Neural cell (in vitro differentiated cells): Measurements from ENCODE around the gene SYNE3.

ENCODE experiments used
- EP300 ChIP-seq: fragments of 450-650 bp; conservative IDR thresholded peaks from 2 replicates; pipeline ENCODE4 v1.6.1; 2014; ENCODE audit warnings: antibody characterized with exemption, mild to moderate bottlenecking, moderate library complexity; ENCODE audit not compliant: poor library complexity, severe bottlenecking
- EZH2 ChIP-seq: fragments of 200-600, 300-800 bp; shearing (Covaris generic), sonication (generic); IDR thresholded peaks from 2 replicates; pipeline ENCODE4 v1.6.1; 2014; ENCODE audit warnings: antibody characterized with exemption, low read length, borderline replicate concordance, mild to moderate bottlenecking; ENCODE audit not compliant: insufficient read depth, poor library complexity, severe bottlenecking
- MXI1 ChIP-seq: fragments of 450-650 bp; conservative IDR thresholded peaks from 2 replicates; pipeline ENCODE4 v1.6.1; 2014; ENCODE audit warnings: antibody characterized with exemption, mild to moderate bottlenecking; ENCODE audit not compliant: poor library complexity, severe bottlenecking
- POLR2AphosphoS5 ChIP-seq: IDR thresholded peaks from 2 replicates; pipeline ENCODE4 v1.6.1; 2012
- RAD21 ChIP-seq: fragments of 450-650 bp; conservative IDR thresholded peaks from 2 replicates; pipeline ENCODE4 v1.6.1; 2014; ENCODE audit warnings: antibody characterized with exemption, mild to moderate bottlenecking, moderate library complexity
- SMC3 ChIP-seq: fragments of 450-650 bp; conservative IDR thresholded peaks from 2 replicates; pipeline ENCODE4 v1.6.1; 2014; ENCODE audit warnings: antibody characterized with exemption, mild to moderate bottlenecking, moderate library complexity; ENCODE audit not compliant: poor library complexity
- TAF1 ChIP-seq: IDR thresholded peaks from 2 replicates; pipeline ENCODE4 v1.6.1; 2012; ENCODE audit warnings: low read depth
- TF ChIP-seq, protein P1 (sequence below): fragments of 450-650 bp; IDR thresholded peaks from 2 replicates; pipeline ENCODE4 v1.5.1; 2014; ENCODE audit warnings: antibody characterized with exemption, mild to moderate bottlenecking, moderate library complexity; ENCODE audit not compliant: poor library complexity, severe bottlenecking
- TF ChIP-seq, protein P2 (sequence below): IDR thresholded peaks from 2 replicates; pipeline ENCODE4 v1.6.1; 2012; ENCODE audit warnings: borderline replicate concordance

DNA sequence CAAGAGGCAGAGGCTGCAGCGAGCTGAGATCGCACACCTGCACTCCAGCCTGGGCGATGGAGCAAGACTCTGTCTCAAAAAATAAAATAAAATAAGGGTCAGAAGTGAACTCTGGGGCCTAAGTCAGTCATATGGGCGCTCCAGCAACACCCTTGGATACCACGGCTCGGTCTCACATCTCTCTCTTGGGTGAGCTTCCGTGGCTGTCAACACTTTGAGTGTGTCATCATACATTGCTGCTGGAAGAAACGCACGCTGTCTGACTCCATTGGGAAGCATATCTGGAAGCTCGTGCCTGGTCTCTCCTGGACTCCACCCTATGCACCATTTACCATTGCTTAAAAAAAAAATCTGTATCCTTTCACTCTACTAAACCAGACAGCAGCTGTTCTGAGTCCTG, 38.6 kb upstream of the SYNE3 start:
- TF ChIP-seq EZH2 (no peak), RAD21 (no peak), EP300 (no peak), POLR2AphosphoS5 (no peak), TAF1 (no peak), MXI1 (no peak), SMC3 (no peak)
- TF ChIP-seq, protein P1, sequence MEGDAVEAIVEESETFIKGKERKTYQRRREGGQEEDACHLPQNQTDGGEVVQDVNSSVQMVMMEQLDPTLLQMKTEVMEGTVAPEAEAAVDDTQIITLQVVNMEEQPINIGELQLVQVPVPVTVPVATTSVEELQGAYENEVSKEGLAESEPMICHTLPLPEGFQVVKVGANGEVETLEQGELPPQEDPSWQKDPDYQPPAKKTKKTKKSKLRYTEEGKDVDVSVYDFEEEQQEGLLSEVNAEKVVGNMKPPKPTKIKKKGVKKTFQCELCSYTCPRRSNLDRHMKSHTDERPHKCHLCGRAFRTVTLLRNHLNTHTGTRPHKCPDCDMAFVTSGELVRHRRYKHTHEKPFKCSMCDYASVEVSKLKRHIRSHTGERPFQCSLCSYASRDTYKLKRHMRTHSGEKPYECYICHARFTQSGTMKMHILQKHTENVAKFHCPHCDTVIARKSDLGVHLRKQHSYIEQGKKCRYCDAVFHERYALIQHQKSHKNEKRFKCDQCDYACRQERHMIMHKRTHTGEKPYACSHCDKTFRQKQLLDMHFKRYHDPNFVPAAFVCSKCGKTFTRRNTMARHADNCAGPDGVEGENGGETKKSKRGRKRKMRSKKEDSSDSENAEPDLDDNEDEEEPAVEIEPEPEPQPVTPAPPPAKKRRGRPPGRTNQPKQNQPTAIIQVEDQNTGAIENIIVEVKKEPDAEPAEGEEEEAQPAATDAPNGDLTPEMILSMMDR = no peak
- TF ChIP-seq, protein P2, sequence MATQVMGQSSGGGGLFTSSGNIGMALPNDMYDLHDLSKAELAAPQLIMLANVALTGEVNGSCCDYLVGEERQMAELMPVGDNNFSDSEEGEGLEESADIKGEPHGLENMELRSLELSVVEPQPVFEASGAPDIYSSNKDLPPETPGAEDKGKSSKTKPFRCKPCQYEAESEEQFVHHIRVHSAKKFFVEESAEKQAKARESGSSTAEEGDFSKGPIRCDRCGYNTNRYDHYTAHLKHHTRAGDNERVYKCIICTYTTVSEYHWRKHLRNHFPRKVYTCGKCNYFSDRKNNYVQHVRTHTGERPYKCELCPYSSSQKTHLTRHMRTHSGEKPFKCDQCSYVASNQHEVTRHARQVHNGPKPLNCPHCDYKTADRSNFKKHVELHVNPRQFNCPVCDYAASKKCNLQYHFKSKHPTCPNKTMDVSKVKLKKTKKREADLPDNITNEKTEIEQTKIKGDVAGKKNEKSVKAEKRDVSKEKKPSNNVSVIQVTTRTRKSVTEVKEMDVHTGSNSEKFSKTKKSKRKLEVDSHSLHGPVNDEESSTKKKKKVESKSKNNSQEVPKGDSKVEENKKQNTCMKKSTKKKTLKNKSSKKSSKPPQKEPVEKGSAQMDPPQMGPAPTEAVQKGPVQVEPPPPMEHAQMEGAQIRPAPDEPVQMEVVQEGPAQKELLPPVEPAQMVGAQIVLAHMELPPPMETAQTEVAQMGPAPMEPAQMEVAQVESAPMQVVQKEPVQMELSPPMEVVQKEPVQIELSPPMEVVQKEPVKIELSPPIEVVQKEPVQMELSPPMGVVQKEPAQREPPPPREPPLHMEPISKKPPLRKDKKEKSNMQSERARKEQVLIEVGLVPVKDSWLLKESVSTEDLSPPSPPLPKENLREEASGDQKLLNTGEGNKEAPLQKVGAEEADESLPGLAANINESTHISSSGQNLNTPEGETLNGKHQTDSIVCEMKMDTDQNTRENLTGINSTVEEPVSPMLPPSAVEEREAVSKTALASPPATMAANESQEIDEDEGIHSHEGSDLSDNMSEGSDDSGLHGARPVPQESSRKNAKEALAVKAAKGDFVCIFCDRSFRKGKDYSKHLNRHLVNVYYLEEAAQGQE = no peak
